HepG2 (cell line): ENCODE results near the gene RTN4. TPM values are rescaled to one million over a fixed set of nuclear protein-coding genes. Genes with fewer than 3 reads are reported as not detected.

Experiments used
- CEBPG ChIP-seq: IDR thresholded peaks from 2 replicates; pipeline ENCODE4 v1.6.1; 2016
- DR1 ChIP-seq: sonication (generic); formaldehyde crosslinking; IDR thresholded peaks from 2 replicates; pipeline ENCODE4 v1.8.0; 2021; ENCODE audit warnings: mild to moderate bottlenecking, missing genetic modification reagents, inconsistent platforms
- KMT2A ChIP-seq: sonication (generic); formaldehyde crosslinking; IDR thresholded peaks from 2 replicates; pipeline ENCODE4 v1.4.0; 2020; ENCODE audit warnings: missing genetic modification reagents
- NFE2 ChIP-seq: sonication (generic); formaldehyde crosslinking; IDR thresholded peaks from 2 replicates; pipeline ENCODE4 v1.4.0; 2020; ENCODE audit warnings: missing genetic modification reagents
- ZHX2 ChIP-seq, 2 experiments: sonication (generic) in 1 of 2; formaldehyde crosslinking in 1 of 2; IDR thresholded peaks; 2 replicates each; pipeline versions ENCODE4 v1.6.1 to v1.9.0; 2014 to 2022; ENCODE audit warnings: antibody characterized with exemption in 1 of 2, borderline replicate concordance in 1 of 2, inconsistent platforms in 1 of 2, low read depth in 1 of 2, missing genetic modification reagents in 1 of 2
- ZNF280B ChIP-seq: sonication (generic); formaldehyde crosslinking; IDR thresholded peaks from 2 replicates; pipeline ENCODE4 v1.5.0; 2020; ENCODE audit warnings: missing genetic modification reagents, mild to moderate bottlenecking, borderline replicate concordance
- ZNF44 ChIP-seq: sonication (generic); formaldehyde crosslinking; IDR thresholded peaks from 2 replicates; pipeline ENCODE4 v1.5.1; 2020; ENCODE audit warnings: mild to moderate bottlenecking, missing genetic modification reagents
- ZNF512B ChIP-seq: sonication (generic); formaldehyde crosslinking; IDR thresholded peaks from 2 replicates; pipeline ENCODE4 v1.5.1; 2020; ENCODE audit warnings: missing genetic modification reagents, mild to moderate bottlenecking, borderline replicate concordance
- ZNF646 ChIP-seq: sonication (generic); formaldehyde crosslinking; IDR thresholded peaks from 2 replicates; pipeline ENCODE4 v1.9.0; 2021; ENCODE audit warnings: mild to moderate bottlenecking, missing genetic modification reagents
- ZNF850 ChIP-seq: sonication (generic); formaldehyde crosslinking; conservative IDR thresholded peaks from 2 replicates; pipeline ENCODE4 v1.9.0; 2021; ENCODE audit warnings: mild to moderate bottlenecking, missing genetic modification reagents
- polyA plus RNA-seq, 8 experiments: library from polyadenylated mRNA; depleted of rRNA in 3 of 8; stranded (reverse) in 7 of 8; unstranded in 1 of 8; fragments of >200 nt; fragmentation: Illumina TruSeq in 4 of 8; extraction: Trizol in 4 of 8; gene quantifications; 2 replicates each; pipeline versions ENCODE4 v1.2.1 to v1.2.3, GENCODE V29; 2011 to 2016; ENCODE audit warnings: low read depth in 4 of 8, missing spikeins in 1 of 8, mixed read lengths in 1 of 8; ENCODE audit not compliant: insufficient read depth in 1 of 8
- total RNA-seq, 5 experiments: library from RNA; depleted of rRNA; stranded (reverse); fragments of >200 nt; fragmentation: Illumina TruSeq; extraction: Trizol; gene quantifications; 2 replicates each; pipeline ENCODE4 v1.2.3, GENCODE V29; 2016; ENCODE audit warnings: low read depth in 1 of 5

The RTN4 gene
- total and polyA plus RNA-seq, 2 of the 13 experiments (the other 11 are each of a cell fraction or from before 2014, with no cell fraction given), result 98.4 to 133 TPM

GRCh38 chr2:55050100-55050994, at the start of gene RTN4 (continued):
- TF ChIP-seq ZHX2 (IDR thresholded peaks at IDR 0.05; ENCODE audit: low read depth) (no peak), ZHX2 (CRISPR knock-in tag; IDR thresholded peaks at IDR 0.05; ENCODE audit: borderline replicate concordance) (no peak), ZNF280B (CRISPR knock-in tag) (no peak), CEBPG (CRISPR knock-in tag) (no peak), ZNF646 (CRISPR knock-in tag) (no peak), NFE2 (CRISPR knock-in tag) (no peak), ZNF44 (no peak), ZNF850 (CRISPR knock-in tag) (no peak), ZNF512B (CRISPR knock-in tag) (no peak), DR1 (CRISPR knock-in tag) (peak; percentile 88), KMT2A (CRISPR knock-in tag) (peak; percentile 79)
